ENCODE results near the gene MACROD2.

MACROD2 gene

GRCh38 chr20:14672066-14672465, 676.8 kb downstream of the MACROD2 start:
- TF ChIP-seq ZFX (IDR thresholded peaks at IDR 0.05) (no peak), CTCF (conservative IDR thresholded peaks at IDR 0.05) (no peak)

GRCh38 chr20:14673164-14673563, 677.8 kb downstream of the MACROD2 start:
- TF ChIP-seq CTCF (conservative IDR thresholded peaks at IDR 0.05) (no peak), ZFX (IDR thresholded peaks at IDR 0.05) (no peak)

More at GRCh38 chr20:14672066-14672465, 676.8 kb downstream of the MACROD2 start:
- H3K27ac ChIP-seq: no peak overlapping the region

DNA sequence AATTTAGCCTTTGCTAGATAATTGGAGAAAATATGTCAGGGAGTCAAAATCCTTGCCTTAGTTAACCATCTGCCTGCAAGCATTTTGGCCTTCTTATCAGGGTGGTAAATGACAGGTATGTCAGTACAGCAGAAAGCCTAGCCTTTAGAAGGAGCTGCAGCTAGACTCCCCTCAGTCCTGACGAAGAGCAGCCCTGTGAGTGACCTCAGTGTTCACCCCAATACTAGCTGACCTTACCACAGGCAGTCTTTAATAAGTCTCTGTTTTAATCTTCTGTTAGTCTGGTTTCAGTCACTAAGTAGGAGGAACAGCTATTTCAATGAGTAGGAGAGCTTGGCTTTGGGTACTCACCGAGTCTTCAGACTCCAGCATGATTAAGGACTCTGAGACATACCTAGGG, 682.1 kb downstream of the MACROD2 start:
- H3K27ac ChIP-seq: no peak overlapping the region
- TF ChIP-seq CTCF (conservative IDR thresholded peaks at IDR 0.05): no peak

More at GRCh38 chr20:14673164-14673563, 677.8 kb downstream of the MACROD2 start:
- no peak overlapping the region for H3K27ac ChIP-seq

- TF ChIP-seq CTCF (conservative IDR thresholded peaks at IDR 0.05): no peak
- H3K27ac ChIP-seq: no peak overlapping the region
Observed at GRCh38 chr20:14685183-14685582, 689.9 kb downstream of the MACROD2 start.

DNA sequence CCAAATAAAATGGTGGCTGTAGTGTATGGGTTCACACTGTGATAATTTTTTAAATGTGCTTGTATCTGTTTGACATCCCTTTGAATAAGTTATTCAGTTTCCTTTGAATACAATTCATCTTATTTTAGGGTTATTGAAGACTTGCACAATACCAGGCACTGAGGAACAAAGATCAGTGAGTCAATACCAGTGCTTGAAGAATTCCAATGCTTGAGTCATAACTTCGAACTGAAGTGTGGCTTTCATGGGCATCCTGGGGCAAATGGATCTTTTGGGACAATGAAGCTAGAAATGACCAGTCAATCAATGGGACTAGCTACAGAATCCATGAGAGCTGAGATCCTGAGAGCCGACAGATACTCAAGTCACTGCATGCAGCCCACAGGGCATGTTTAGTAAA, 692.0 kb downstream of the MACROD2 start:
- no peak overlapping the region for H3K27ac ChIP-seq
- TF ChIP-seq CTCF (conservative IDR thresholded peaks at IDR 0.05) (no peak), ZFX (IDR thresholded peaks at IDR 0.05) (no peak)

DNA sequence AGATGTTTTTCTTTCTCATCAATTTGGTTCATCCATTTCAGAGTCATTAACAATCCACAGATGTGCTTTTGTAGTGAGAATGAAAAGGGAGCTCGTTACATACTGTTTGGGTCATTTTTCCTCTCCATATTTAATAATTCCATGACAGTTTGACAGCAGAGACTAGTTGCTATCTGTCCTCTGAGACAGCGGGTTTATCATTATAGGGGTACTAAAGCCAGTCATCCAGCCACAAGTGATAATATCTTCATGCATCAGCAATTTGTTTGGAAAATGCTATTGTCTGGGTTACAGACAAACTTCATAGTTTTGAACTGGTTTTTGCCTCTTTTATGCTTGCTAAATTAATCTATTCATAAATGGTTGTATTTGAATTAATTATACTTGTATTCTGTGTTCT, 692.7 kb downstream of the MACROD2 start:
- no peak overlapping the region for H3K27ac ChIP-seq
- no peak for TF ChIP-seq CTCF (conservative IDR thresholded peaks at IDR 0.05)
- no peak for TF ChIP-seq ZFX (IDR thresholded peaks at IDR 0.05)

GRCh38 chr20:14691994-14692393, 696.7 kb downstream of the MACROD2 start:
- no peak overlapping the region for H3K27ac ChIP-seq
- TF ChIP-seq ZFX (IDR thresholded peaks at IDR 0.05) (no peak), CTCF (conservative IDR thresholded peaks at IDR 0.05) (no peak)
